ENCODE results near the gene MBNL2. TPM values are rescaled to one million over a fixed set of nuclear protein-coding genes. Genes with fewer than 3 reads are reported as not detected.

Gene MBNL2
- total and polyA plus RNA-seq, 2 of the 4 experiments (the other 2 are of a cell fraction), result 26.9 to 103 TPM

GRCh38 chr13:97286317-97287046 is 64.3 kb downstream of the MBNL2 start:
- Histone ChIP-seq H3K9me3 (ENCODE audit: control insufficient read depth, insufficient read depth, low read length) (no peaks in the 10 kb centered on the region), H2BK20ac (ENCODE audit: low read depth, low read length) (no peak overlapping the region), H3K4ac (ENCODE audit: low read depth, low read length) (no peak overlapping the region), H3K56ac (ENCODE audit: extremely low read depth, insufficient read depth, low read length) (no peak overlapping the region), H3K4me2 (ENCODE audit: low read depth, low read length) (no peak overlapping the region), H3K27me3 (ENCODE audit: control insufficient read depth, insufficient read depth, low read length) (no peaks in the 10 kb centered on the region), H3K4me3 (ENCODE audit: insufficient read depth, low read depth, low read length) (no peak overlapping the region), H2BK15ac (ENCODE audit: low read depth, low read length) (no peak overlapping the region), H2BK5ac (ENCODE audit: low read depth, low read length, poor library complexity, severe bottlenecking) (no peak overlapping the region), H3K9ac (ENCODE audit: low read depth, low read length) (no peak overlapping the region), H2AFZ (replicated peaks; ENCODE audit: low read length, poor library complexity) (no peak overlapping the region), H3K14ac (replicated peaks; ENCODE audit: low read depth, low read length) (no peak overlapping the region), H3K9me1 (ENCODE audit: insufficient read depth, low read length) (peaks cover 38% of the 10 kb centered on the region), H4K8ac (ENCODE audit: low read depth in 2 of 2, low read length in 2 of 2) (no peak overlapping the region), H3K27ac (ENCODE audit: insufficient read depth, low read length) (no peak overlapping the region), H4K91ac (ENCODE audit: insufficient read depth, low read depth, low read length) (no peak overlapping the region), H2AK9ac (replicated peaks; ENCODE audit: low read depth, low read length, poor library complexity) (peak overlapping the region; percentile 9), H3K36me3 (ENCODE audit: control insufficient read depth, insufficient read depth, low read length) (peaks cover 3% of the 10 kb centered on the region; the same call in 1 of the 2 replicates), H2BK120ac (ENCODE audit: low read depth, low read length) (no peak overlapping the region), H3K79me1 (ENCODE audit: low read depth in 1 of 2, low read length in 2 of 2) (peaks cover 48 to 83% of the 10 kb centered on the region in 2 experiments), H2AK5ac (ENCODE audit: low read depth, low read length) (no peak overlapping the region), H3K23ac (ENCODE audit: low read depth, low read length) (no peak overlapping the region), H3K4me1 (ENCODE audit: control insufficient read depth, insufficient read depth, low read length) (peaks cover 14% of the 10 kb centered on the region), H4K5ac (ENCODE audit: low read depth, low read length) (no peak overlapping the region; the same call in 1 of the 2 replicates), H4K20me1 (ENCODE audit: insufficient read depth, low read length) (peaks cover 58% of the 10 kb centered on the region), H3K18ac (ENCODE audit: low read depth, low read length) (no peak overlapping the region)
- BruUV-seq (replicated peaks), result no TSS peak
- intact Hi-C loops (cut with micrococcal nuclease), result no loop called here
- ATAC-seq (ENCODE audit: low read depth) (no peak), DNase-seq (no peak)
- dilution Hi-C loops (cut with HindIII; ENCODE audit: low sequenced_read_pairs, unreplicated experiment), result no loop called here
- 85% methylated on average over 4 of the region's 9 CpGs; no CpG with 5 or more reads in 1 of the 2 experiments for WGBS, 2 experiments (ENCODE audit: extremely low coverage in 2 of 2, insufficient read length in 1 of 2)
- in situ Hi-C loops (cut with MboI; ENCODE audit: low sequenced_read_pairs), result no loop called here
- ChIA-PET POLR2A (ENCODE audit: unreplicated experiment) (no interaction called here), CTCF (no interaction called here)
- TF ChIP-seq CTCF (conservative IDR thresholded peaks at IDR 0.05; ENCODE audit: low read depth, low read length) (no peak), CHD1 (IDR thresholded peaks at IDR 0.05; ENCODE audit: low read depth, low read length) (no peak), POLR2A (IDR thresholded peaks at IDR 0.05; ENCODE audit: low read depth, low read length) (no peak), MXI1 (IDR thresholded peaks at IDR 0.05; ENCODE audit: borderline replicate concordance, low read depth, low read length) (no peak), ELK1 (IDR thresholded peaks at IDR 0.05; ENCODE audit: borderline replicate concordance, low read depth, low read length) (no peak), NFE2L2 (IDR thresholded peaks at IDR 0.05; ENCODE audit: low read depth, low read length) (no peak), RFX5 (IDR thresholded peaks at IDR 0.05; ENCODE audit: low read depth, low read length) (no peak), CEBPB (IDR thresholded peaks at IDR 0.05; ENCODE audit: low read depth, low read length) (no peak), SMC3 (IDR thresholded peaks at IDR 0.05; ENCODE audit: low read depth, low read length) (no peak), USF2 (IDR thresholded peaks at IDR 0.05; ENCODE audit: low read depth, low read length) (no peak), MAZ (IDR thresholded peaks at IDR 0.05; ENCODE audit: borderline replicate concordance, low read depth, low read length) (no peak)

Data from IMR-90 (cell line).